ENCODE measurements around the gene PTMS.

Gene PTMS

GRCh38 chr12:6772726-6773589, 6.8 kb downstream of the PTMS start:
- no peak for DNase-seq

DNA sequence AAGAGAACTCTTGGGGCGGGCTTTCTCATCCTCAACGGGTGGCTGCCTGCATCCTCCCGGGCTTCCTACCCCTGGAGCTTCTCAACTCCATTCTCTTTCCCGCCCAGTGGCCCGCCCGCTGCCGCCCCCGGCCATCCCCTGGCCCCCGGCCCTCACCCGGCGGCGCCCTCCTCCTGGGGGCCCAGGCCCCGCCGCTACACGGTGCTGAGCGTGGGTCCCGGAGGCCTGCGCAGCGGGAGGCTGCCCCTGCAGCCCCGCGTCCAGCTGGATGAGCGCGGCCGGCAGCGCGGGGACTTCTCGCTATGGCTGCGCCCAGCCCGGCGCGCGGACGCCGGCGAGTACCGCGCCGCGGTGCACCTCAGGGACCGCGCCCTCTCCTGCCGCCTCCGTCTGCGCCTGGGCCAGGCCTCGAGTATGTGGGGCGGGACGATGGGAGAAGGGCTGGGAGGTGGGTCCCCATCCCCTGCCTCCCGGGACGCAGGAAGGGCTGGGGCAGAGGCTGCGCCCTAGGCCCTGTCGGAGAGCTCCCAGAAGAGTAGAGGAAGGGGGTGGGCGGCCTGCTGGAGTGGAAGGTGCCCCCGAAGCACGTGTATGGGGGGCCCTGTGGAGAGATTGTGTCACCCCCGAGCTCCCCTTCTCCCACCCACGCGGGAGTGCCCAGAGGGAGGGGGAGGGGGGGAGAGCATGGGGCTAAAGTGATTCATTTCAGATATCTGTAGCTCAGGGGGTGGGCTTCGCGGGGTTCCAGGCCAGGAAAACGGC, 7.6 kb downstream of the PTMS start:
- no peak for DNase-seq

DNA sequence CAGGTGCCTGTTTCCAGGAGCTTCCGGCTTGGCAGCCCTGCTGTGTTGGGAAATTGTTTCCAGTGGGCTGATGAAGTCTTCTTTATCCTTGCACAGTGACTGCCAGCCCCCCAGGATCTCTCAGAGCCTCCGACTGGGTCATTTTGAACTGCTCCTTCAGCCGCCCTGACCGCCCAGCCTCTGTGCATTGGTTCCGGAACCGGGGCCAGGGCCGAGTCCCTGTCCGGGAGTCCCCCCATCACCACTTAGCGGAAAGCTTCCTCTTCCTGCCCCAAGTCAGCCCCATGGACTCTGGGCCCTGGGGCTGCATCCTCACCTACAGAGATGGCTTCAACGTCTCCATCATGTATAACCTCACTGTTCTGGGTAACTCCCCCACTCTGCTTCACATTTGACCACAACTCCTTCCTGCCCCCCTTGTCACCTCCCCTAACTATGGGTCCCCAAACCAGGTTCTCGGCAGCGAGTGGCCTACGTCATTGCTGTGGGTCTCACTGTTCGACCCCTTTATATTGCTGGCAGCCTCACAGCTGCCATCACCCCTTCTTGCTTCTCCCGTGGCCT, 8.4 kb downstream of the PTMS start:
- no peak for DNase-seq

- DNase-seq = no peak
Observed at GRCh38 chr12:6775185-6776174, 9.3 kb downstream of the PTMS start.

- DNase-seq = no peak
Observed at GRCh38 chr12:6777386-6777785, 11.2 kb downstream of the PTMS start.

DNA sequence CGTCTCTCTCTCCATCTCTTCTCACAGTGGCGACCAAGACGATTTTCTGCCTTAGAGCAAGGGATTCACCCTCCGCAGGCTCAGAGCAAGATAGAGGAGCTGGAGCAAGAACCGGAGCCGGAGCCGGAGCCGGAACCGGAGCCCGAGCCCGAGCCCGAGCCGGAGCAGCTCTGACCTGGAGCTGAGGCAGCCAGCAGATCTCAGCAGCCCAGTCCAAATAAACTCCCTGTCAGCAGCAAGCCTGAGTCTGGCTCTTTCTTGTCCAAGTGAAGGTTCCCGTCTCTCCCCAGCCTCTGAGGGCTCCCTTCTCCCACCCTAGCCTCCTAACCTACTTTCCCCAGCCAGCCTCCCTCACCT, 12.0 kb downstream of the PTMS start:
- no peak for DNase-seq

GRCh38 chr12:6778574-6779550, 12.7 kb downstream of the PTMS start:
- DNase-seq = peak; percentile 81

DNA sequence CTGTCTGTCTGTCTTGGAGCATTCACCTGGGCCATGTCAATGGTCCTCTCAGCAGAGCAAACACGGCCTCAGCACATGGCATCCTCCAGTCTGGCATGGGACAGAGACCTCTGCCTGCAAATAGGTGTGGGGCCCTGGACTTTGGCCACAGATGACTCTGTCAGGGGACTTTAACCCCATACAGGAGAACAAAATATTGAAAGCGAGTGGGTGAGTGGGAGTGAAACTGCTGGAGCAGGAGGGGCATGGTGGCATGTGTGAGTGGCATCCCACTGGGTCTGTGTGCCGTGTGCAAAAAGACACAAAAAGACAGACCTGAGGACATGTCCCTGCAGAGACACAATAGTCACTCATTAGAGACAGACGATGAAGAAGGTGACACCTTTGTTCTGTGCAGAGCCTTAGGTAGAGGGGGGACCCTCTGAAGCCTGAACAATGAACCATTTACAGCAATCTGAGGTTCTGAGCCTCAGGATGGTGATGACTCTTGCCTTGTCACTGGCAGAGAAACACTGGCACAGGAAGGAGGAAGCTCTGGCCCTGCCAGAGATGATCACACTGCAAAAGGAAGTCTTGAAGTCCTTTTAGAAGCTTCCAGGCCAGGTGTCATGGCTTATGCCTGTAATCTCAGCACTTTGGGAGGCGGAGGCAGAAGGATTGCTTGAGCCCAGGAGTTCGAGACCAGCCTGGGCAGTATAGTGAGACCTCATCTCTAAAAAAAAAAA, 13.7 kb downstream of the PTMS start:
- DNase-seq = no peak

- DNase-seq = no peak
Observed at GRCh38 chr12:6780573-6780972, 14.4 kb downstream of the PTMS start.

DNA sequence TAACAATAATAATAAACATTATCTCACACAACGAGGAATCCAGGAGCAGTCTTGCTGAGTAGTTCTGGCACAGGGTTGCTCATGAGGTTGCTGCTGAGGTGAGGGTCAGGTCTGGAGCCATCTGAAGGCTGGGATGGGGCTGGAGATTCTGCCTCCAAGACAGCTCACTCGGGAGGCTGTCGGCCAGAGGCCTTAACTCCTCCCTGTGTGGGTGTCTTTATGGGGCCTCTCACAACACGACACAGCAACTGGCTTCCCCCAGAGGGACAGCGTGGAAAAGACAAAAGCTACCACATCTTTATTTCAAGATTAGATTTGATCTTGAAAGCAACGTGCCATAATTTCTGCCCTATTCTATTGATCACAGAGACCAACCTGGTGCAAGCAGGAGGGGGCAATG, 16.0 kb downstream of the PTMS start:
- DNase-seq = no peak

DNA sequence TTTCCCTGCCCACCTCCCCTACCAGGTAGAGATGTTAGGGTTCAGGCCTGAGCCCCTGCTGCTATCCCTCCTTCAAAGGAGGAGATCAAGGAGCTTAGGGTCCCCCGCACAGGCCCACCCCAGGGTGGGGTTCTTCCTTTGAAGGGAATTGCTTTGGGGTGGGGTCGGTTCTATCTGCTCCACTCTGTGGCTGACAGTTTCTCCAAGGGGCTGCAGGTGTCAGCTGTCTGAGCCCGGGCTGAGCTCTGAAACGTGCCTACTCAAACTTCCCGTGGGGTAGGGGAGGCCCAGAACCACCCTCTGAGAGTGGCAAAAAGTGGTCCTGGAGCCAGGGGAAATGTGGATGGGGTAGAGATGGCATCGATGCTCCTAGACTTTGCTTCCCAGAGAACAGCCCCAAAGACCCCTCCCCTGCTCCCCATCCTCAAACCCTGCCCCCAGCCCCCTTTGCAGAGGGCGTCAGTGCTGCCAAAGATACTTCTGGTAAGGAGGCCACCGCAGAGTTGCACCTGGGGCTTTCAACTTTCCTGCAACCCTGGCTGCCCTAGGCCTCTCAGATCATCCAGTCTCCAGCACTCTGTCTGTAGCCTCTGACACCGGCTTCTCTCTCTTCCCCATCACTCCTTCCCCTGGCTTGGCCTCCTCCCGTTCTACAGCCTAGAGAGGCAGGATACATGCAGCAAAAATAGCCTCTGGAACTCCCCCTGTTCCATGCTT, 16.8 kb downstream of the PTMS start:
- no peak for DNase-seq

GRCh38 chr12:6783828-6784227, 17.7 kb downstream of the PTMS start:
- DNase-seq = no peak

- no peak for DNase-seq
Observed at GRCh38 chr12:6784296-6784695, 18.1 kb downstream of the PTMS start.

DNA sequence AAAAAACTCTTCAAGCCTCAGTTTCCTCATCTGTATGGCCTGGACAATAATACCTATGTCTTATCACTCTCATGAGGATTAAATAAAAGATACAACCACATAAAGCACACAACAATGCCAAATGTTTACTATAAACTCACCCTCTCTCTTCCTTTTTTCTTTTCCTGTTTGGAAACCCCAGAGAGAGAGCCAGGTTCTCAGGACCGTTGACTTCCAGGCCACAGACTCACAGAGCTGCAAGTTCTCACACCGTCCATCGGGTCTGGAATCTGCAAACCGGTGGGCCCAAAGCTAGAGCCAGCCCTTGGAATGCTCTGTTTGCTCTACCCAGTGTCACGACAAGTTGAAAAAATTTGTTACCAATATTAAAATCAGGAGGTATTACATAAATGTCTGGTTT, 18.6 kb downstream of the PTMS start:
- DNase-seq = no peak

- no peak for DNase-seq
Observed at GRCh38 chr12:6786416-6787094, 20.4 kb downstream of the PTMS start.

- DNase-seq = no peak
Observed at GRCh38 chr12:6787309-6787708, 21.1 kb downstream of the PTMS start.

- no peak for DNase-seq
Observed at GRCh38 chr12:6788972-6789924, 23.1 kb downstream of the PTMS start, which contains the start of gene CD4. CD4 (plus strand) TSS chr12:6789528; CDS start chr12:6800139, 10,611 bp downstream.

- no peak for DNase-seq
Observed at GRCh38 chr12:6790496-6791150, 24.5 kb downstream of the PTMS start.
